ENCODE data around the gene MAL.

The MAL gene

DNA sequence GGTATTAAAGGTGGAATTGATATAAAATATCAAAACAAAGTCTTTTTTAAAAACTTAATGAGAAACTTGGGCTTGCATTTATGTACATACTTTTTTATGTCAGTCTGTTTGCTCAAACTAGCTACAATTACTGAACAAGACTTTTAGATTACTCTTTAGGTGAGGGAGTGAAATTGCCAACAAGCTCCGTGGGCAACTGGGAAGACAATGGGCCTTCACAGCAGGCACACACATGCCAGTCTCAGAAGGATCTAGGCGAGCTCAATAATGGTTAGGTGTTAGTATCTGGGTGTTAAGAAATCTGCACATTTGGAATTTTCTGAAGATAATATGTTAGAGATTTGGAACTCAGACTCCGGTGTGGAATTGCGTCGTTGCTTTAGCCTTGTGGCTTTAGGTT lies 23.0 kb upstream of the MAL start:
- ChIA-PET POLR2A (no interaction called here), CTCF (interaction anchor here (1.2 to 1.9 kb wide), 2 partner anchors 16 to 20 kb away, joined by 4 to 6 read pairs; no protein-coding TSS in a partner anchor)
- no peak for DNase-seq (ENCODE audit: extremely low spot score)
- TF ChIP-seq FOXM1 (IDR thresholded peaks at IDR 0.05; ENCODE audit: borderline replicate concordance) (no peak), LEF1 (IDR thresholded peaks at IDR 0.05; ENCODE audit: borderline replicate concordance) (no peak), ELF4 (IDR thresholded peaks at IDR 0.05) (no peak), FOXA1 (IDR thresholded peaks at IDR 0.05) (no peak), FOXK2 (IDR thresholded peaks at IDR 0.05) (no peak), ZNF384 (IDR thresholded peaks at IDR 0.05) (no peak), NFRKB (IDR thresholded peaks at IDR 0.05) (no peak), SUZ12 (IDR thresholded peaks at IDR 0.05) (no peak), CTBP1 (IDR thresholded peaks at IDR 0.05; ENCODE audit: borderline replicate concordance) (no peak), HDGF (IDR thresholded peaks at IDR 0.05; ENCODE audit: borderline replicate concordance) (no peak), SP1 (IDR thresholded peaks at IDR 0.05) (no peak), ARNT (IDR thresholded peaks at IDR 0.05) (no peak), L3MBTL2 (conservative IDR thresholded peaks at IDR 0.05) (no peak), TARDBP (IDR thresholded peaks at IDR 0.05) (no peak)
- TF ChIP-seq, protein P1, sequence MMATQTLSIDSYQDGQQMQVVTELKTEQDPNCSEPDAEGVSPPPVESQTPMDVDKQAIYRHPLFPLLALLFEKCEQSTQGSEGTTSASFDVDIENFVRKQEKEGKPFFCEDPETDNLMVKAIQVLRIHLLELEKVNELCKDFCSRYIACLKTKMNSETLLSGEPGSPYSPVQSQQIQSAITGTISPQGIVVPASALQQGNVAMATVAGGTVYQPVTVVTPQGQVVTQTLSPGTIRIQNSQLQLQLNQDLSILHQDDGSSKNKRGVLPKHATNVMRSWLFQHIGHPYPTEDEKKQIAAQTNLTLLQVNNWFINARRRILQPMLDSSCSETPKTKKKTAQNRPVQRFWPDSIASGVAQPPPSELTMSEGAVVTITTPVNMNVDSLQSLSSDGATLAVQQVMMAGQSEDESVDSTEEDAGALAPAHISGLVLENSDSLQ (IDR thresholded peaks at IDR 0.05), result no peak

DNA sequence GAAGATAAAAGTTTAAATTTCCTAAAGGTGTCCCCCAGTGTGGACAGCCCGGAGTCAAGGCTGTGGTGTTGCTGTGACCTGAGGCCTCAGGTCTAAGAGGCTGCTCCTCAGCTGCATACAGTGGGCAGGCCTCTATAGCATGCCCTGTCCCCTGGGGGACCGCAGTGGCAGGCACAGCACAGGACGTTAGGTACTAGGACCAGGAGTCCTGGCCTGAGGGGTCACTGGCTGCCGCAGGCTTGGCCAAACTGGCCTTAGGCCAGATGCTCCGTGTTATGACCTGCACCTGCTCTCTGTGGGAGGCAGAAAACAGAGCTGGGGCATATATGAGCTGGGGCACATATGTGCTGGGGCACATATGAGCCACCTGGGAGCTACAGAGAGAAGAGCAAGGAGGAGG lies 21.2 kb upstream of the MAL start:
- DNase-seq (ENCODE audit: extremely low spot score), result no peak
- ChIA-PET CTCF (no interaction called here), POLR2A (no interaction called here)
- TF ChIP-seq TARDBP (IDR thresholded peaks at IDR 0.05) (no peak), SP1 (IDR thresholded peaks at IDR 0.05) (no peak), LEF1 (IDR thresholded peaks at IDR 0.05; ENCODE audit: borderline replicate concordance) (no peak), CTBP1 (IDR thresholded peaks at IDR 0.05; ENCODE audit: borderline replicate concordance) (no peak), BHLHE40 (IDR thresholded peaks at IDR 0.05; ENCODE audit: borderline replicate concordance) (no peak), NFRKB (IDR thresholded peaks at IDR 0.05) (no peak), FOXM1 (IDR thresholded peaks at IDR 0.05; ENCODE audit: borderline replicate concordance) (no peak), ZNF384 (IDR thresholded peaks at IDR 0.05) (no peak), L3MBTL2 (conservative IDR thresholded peaks at IDR 0.05) (no peak), HDGF (IDR thresholded peaks at IDR 0.05; ENCODE audit: borderline replicate concordance) (no peak), SUZ12 (IDR thresholded peaks at IDR 0.05) (no peak), ARNT (IDR thresholded peaks at IDR 0.05) (no peak), FOXA1 (IDR thresholded peaks at IDR 0.05) (no peak), FOXK2 (IDR thresholded peaks at IDR 0.05) (no peak), ELF4 (IDR thresholded peaks at IDR 0.05) (no peak)
- TF ChIP-seq, protein P1 (IDR thresholded peaks at IDR 0.05), result no peak

DNA sequence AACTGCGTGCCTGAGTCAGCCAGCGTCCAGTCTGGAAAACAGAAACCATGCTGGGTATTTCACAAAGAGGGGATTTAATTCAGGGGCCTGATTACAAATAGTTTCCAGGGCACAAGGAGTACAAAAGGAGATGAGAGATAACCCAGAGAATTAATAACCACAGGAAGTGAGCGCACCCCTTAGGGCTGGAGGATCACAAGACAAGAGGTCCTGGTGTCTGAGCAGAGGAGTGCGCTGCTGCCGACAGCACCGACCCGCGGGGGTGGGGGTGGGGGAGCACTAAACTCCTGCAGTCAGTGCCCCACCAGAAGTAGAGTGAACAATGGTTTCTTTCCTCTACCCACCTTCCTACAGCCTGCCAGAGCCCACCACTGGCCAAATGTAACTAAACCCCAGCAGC lies 20.8 kb upstream of the MAL start:
- ChIA-PET POLR2A (no interaction called here), CTCF (no interaction called here)
- no peak for TF ChIP-seq HDGF (IDR thresholded peaks at IDR 0.05; ENCODE audit: borderline replicate concordance)
- no peak for DNase-seq (ENCODE audit: extremely low spot score)

DNA sequence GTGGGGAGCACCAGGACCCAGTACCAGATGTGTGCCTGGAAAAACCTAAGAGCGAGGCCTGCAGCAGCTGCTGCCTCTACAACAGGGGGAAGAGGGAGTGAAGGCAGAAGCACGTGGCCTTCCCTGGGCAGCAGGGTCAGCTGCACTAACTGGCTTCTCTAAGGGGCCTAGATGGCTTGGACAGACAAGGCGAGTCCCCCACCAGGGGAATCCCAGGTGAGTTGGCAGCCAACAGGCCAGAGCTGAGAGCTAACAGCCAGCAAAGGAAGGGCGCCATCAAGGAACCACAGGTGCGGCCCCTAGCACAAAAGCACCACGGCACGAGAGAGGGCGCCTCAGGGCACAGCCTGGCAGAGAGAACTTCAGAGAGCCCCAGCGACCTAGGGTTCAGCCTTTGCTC lies 19.8 kb upstream of the MAL start:
- no peak for TF ChIP-seq ZNF384 (IDR thresholded peaks at IDR 0.05)
- TF ChIP-seq BHLHE40 (IDR thresholded peaks at IDR 0.05; ENCODE audit: borderline replicate concordance), result no peak
- no peak for TF ChIP-seq NFRKB (IDR thresholded peaks at IDR 0.05)
- TF ChIP-seq HDGF (IDR thresholded peaks at IDR 0.05; ENCODE audit: borderline replicate concordance), result no peak
- no peak for TF ChIP-seq CTBP1 (IDR thresholded peaks at IDR 0.05; ENCODE audit: borderline replicate concordance)
- no peak for TF ChIP-seq ARNT (IDR thresholded peaks at IDR 0.05)
- no peak for TF ChIP-seq FOXM1 (IDR thresholded peaks at IDR 0.05; ENCODE audit: borderline replicate concordance)
- TF ChIP-seq FOXK2 (IDR thresholded peaks at IDR 0.05), result no peak
- TF ChIP-seq ELF4 (IDR thresholded peaks at IDR 0.05), result no peak
- no peak for TF ChIP-seq FOXA1 (IDR thresholded peaks at IDR 0.05)
- TF ChIP-seq LEF1 (IDR thresholded peaks at IDR 0.05; ENCODE audit: borderline replicate concordance), result no peak
- no peak for DNase-seq (ENCODE audit: extremely low spot score)
- ChIA-PET POLR2A (no interaction called here), CTCF (no interaction called here)

DNA sequence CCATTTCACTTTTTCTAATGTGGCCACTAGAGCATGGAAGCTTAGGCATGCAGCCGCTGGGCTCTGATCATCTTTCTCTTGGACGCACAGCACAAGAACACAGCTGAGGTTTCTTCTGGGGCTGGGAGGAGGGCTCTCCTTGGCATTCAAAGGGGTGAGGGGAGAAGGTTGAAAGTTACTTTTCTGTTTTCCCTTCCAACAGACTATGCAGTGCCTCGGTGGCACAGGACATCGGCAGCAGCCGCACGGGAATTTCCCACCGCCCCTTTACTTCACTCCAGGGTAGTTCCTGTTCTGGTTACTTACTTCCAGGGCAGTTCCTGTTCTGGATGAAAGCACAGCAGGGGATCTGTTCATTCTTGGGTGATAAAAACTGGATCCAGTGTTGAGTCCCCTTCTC lies 18.9 kb upstream of the MAL start:
- ChIA-PET CTCF (interaction anchor here (0.6 kb wide), 1 partner anchor 40 kb away, joined by 3 read pairs; no protein-coding TSS in a partner anchor), POLR2A (no interaction called here)
- DNase-seq (ENCODE audit: extremely low spot score), result no peak
- no peak for TF ChIP-seq SUZ12 (IDR thresholded peaks at IDR 0.05)
- TF ChIP-seq FOXM1 (IDR thresholded peaks at IDR 0.05; ENCODE audit: borderline replicate concordance), result no peak
- TF ChIP-seq BHLHE40 (IDR thresholded peaks at IDR 0.05; ENCODE audit: borderline replicate concordance), result no peak
- TF ChIP-seq CTBP1 (IDR thresholded peaks at IDR 0.05; ENCODE audit: borderline replicate concordance), result no peak
- no peak for TF ChIP-seq ARNT (IDR thresholded peaks at IDR 0.05)
- TF ChIP-seq NFRKB (IDR thresholded peaks at IDR 0.05), result no peak
- TF ChIP-seq ZNF384 (IDR thresholded peaks at IDR 0.05), result no peak

DNA sequence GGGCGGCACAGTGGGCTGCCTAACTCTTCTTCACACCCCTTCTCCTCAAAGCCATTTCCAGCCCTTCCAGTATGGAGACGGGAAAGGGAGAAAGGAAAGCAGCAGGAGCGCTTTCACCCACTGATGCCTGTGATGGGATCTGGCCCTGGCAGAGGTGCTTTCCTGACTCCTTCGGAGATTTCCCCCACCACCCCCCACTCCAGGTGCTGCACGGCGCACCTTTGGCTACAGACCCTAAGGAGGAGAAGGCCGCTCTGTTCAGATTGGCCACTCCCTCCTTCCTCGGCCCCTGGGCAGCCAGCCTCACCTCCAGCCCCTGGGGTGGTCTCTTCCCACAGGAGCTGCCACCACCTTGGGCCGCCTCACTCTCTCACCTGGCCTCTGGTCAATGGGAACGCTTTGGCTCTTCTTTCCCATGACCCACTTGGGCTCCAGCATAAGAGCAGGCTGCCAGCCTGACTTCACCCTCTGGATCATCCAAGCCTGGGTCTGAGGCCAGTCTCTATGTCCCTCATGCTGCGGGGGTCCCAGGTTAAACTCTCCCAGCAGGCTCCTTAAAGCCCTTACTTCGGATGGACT lies 18.4 kb upstream of the MAL start:
- DNase-seq (ENCODE audit: extremely low spot score), result no peak
- ChIA-PET POLR2A (no interaction called here), CTCF (interaction anchor here (0.6 kb wide), 1 partner anchor 40 kb away, joined by 3 read pairs; no protein-coding TSS in a partner anchor)
- TF ChIP-seq FOXK2 (IDR thresholded peaks at IDR 0.05), result no peak
- no peak for TF ChIP-seq NFRKB (IDR thresholded peaks at IDR 0.05)
- TF ChIP-seq TARDBP (IDR thresholded peaks at IDR 0.05), result no peak
- no peak for TF ChIP-seq LEF1 (IDR thresholded peaks at IDR 0.05; ENCODE audit: borderline replicate concordance)
- TF ChIP-seq ZNF384 (IDR thresholded peaks at IDR 0.05), result no peak
- TF ChIP-seq, protein P1 (IDR thresholded peaks at IDR 0.05), result no peak
- TF ChIP-seq SP1 (IDR thresholded peaks at IDR 0.05), result no peak
- no peak for TF ChIP-seq ARNT (IDR thresholded peaks at IDR 0.05)
- no peak for TF ChIP-seq ELF4 (IDR thresholded peaks at IDR 0.05)
- TF ChIP-seq BHLHE40 (IDR thresholded peaks at IDR 0.05; ENCODE audit: borderline replicate concordance), result no peak
- TF ChIP-seq L3MBTL2 (conservative IDR thresholded peaks at IDR 0.05), result no peak
- TF ChIP-seq CTBP1 (IDR thresholded peaks at IDR 0.05; ENCODE audit: borderline replicate concordance), result no peak
